ENCODE data around the gene PIH1D1. TPM values are rescaled to one million over a fixed set of nuclear protein-coding genes. Genes with fewer than 3 reads are reported as not detected.

PIH1D1 gene
- total and polyA plus RNA-seq, 2 of the 8 experiments (the other 6 are each of a cell fraction or from before 2014, with no cell fraction given) = 146 to 195 TPM

DNA sequence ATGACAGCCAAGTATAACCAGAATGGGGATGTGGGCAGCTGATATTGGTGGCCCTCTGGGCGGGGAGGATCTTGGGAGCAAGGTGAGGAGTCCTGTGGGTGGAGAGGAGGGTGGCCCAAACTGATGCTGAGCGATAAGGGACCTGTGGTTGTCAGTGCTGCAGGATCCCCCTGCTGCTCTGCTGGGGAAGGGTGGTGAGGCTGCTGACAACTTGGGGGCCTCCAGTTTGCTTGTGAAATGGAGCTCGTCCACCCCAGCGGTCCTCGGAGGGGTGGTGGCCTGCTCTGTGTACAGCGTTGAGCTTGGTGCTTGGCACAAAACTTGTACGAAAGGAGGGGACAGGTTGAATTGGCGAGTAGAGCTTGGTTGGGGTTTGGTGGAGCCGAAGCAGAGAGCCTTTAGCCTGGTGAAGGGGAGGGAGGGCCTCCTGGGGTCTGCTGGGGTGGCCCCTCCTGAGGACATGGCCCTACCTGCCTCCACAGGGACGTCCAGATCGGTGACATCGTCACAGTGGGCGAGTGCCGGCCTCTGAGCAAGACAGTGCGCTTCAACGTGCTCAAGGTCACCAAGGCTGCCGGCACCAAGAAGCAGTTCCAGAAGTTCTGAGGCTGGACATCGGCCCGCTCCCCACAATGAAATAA is 47.5 kb upstream of the PIH1D1 start (continued):
- TF ChIP-seq YY1 (IDR thresholded peaks at IDR 0.05; ENCODE audit: low read depth, low read length) (no peak), BRCA1 (IDR thresholded peaks at IDR 0.05; ENCODE audit: low read depth, low read length) (no peak), ASH2L (IDR thresholded peaks at IDR 0.05; ENCODE audit: low read length) (no peak), HDAC2 (IDR thresholded peaks at IDR 0.05; ENCODE audit: borderline replicate concordance in 1 of 2, low read depth in 2 of 2, low read length in 2 of 2) (no peak), SP2 (IDR thresholded peaks at IDR 0.05; ENCODE audit: low read length) (no peak), POLR2A (IDR thresholded peaks at IDR 0.05; ENCODE audit: control extremely low read depth in 1 of 2, low read depth in 2 of 2, low read length in 2 of 2) (peak; percentile 7 to 55; a peak in 1 of 3 replicates)

Measured in H1 (cell line).